ENCODE data around the gene ERICH3. TPM values are rescaled to one million over a fixed set of nuclear protein-coding genes. Genes with fewer than 3 reads are reported as not detected.

Gene ERICH3
- total RNA-seq (2014; rRNA removed; shearing (Covaris generic)) = not detected in 2 replicates

- no peak within 1 kb of the TSS for H3K27ac ChIP-seq
- H3K4me3 ChIP-seq = no peak within 1 kb of the TSS
- no peak for DNase-seq
- H3K27me3 ChIP-seq = no peaks in the 10 kb centered on the region; the same call in 1 of the 2 replicates
- H3K36me3 ChIP-seq = no peaks in the 10 kb centered on the region
- 0 out of 2 replicates have a peak, but pooled peaks cover 3% of the 10 kb centered on the region for H3K9me3 ChIP-seq (replicated peaks)
- H3K4me1 ChIP-seq = no peaks in the 10 kb centered on the region
Measured at GRCh38 chr1:74673351-74674111, at the start of gene ERICH3. TSS of gene ERICH3 (minus strand) at chr1:74673792. CDS start at chr1:74673519, 273 bp downstream.

DNA sequence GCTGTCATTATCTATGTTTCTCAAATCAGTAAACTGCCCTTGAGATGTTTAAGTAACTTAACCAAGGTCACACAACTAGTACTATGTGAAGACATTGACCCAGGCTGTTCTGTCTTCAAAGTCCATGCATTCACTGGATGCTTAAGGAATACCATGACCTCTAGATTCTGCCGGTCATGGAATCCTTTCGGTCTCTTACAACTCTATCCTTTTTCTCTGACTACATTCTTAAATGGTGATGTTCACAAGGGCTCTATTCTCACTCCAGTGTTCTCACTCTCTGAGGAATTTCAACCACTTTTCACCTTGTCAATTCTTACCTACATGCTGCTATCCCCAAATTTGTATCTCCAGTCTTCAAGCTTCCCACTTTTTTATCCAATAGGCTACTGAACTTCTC is 44.0 kb upstream of the ERICH3 start:
- H3K4me3 ChIP-seq = no peak overlapping the region
- H3K9me3 ChIP-seq (replicated peaks) = no peaks in the 10 kb centered on the region

GRCh38 chr1:74716822-74717221 is 43.2 kb upstream of the ERICH3 start:
- Histone ChIP-seq H3K4me3 (no peak overlapping the region), H3K27ac (no peak overlapping the region), H3K9me3 (replicated peaks) (no peaks in the 10 kb centered on the region), H3K36me3 (peaks cover 2% of the 10 kb centered on the region; the same call in 1 of the 2 replicates), H3K27me3 (no peaks in the 10 kb centered on the region), H3K4me1 (no peaks in the 10 kb centered on the region)
- DNase-seq = no peak

More for the DNA sequence above, 44.0 kb upstream of the ERICH3 start:
- Histone ChIP-seq H3K4me1 (no peaks in the 10 kb centered on the region), H3K36me3 (peaks cover 2% of the 10 kb centered on the region; the same call in 1 of the 2 replicates), H3K27ac (no peak overlapping the region), H3K27me3 (no peaks in the 10 kb centered on the region)
- no peak for DNase-seq

DNA sequence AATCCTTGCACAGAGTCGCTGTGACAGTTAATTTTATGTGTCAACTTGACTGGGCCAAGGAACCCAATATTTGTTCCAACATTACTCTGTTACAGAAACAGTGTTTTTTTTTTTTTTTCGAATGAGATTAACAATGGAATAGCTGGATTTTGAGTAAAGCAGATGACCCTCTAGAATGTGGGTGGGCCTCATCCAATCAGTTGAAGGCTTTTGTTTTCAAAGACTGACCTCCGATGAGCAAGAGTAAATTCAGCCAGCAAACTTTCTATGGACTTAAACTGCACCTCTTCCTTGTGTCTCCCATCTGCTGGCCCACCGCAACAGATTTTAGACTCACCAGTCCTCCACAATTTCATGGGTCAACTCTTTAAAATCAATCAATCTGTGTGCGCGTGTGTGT is 42.2 kb upstream of the ERICH3 start:
- H3K27me3 ChIP-seq = no peaks in the 10 kb centered on the region
- H3K27ac ChIP-seq = no peak overlapping the region
- H3K36me3 ChIP-seq = peaks cover 2% of the 10 kb centered on the region; the same call in 1 of the 2 replicates
- no peaks in the 10 kb centered on the region for H3K4me1 ChIP-seq
- no peak overlapping the region for H3K4me3 ChIP-seq
- no peaks in the 10 kb centered on the region for H3K9me3 ChIP-seq (replicated peaks)
- no peak for DNase-seq

GRCh38 chr1:74715236-74715502 is 41.6 kb upstream of the ERICH3 start:
- Histone ChIP-seq H3K9me3 (replicated peaks) (no peaks in the 10 kb centered on the region), H3K36me3 (peaks cover 4% of the 10 kb centered on the region; the same call in 1 of the 2 replicates), H3K4me3 (no peak overlapping the region), H3K27me3 (no peaks in the 10 kb centered on the region), H3K4me1 (no peaks in the 10 kb centered on the region), H3K27ac (no peak overlapping the region)
- DNase-seq = no peak

DNA sequence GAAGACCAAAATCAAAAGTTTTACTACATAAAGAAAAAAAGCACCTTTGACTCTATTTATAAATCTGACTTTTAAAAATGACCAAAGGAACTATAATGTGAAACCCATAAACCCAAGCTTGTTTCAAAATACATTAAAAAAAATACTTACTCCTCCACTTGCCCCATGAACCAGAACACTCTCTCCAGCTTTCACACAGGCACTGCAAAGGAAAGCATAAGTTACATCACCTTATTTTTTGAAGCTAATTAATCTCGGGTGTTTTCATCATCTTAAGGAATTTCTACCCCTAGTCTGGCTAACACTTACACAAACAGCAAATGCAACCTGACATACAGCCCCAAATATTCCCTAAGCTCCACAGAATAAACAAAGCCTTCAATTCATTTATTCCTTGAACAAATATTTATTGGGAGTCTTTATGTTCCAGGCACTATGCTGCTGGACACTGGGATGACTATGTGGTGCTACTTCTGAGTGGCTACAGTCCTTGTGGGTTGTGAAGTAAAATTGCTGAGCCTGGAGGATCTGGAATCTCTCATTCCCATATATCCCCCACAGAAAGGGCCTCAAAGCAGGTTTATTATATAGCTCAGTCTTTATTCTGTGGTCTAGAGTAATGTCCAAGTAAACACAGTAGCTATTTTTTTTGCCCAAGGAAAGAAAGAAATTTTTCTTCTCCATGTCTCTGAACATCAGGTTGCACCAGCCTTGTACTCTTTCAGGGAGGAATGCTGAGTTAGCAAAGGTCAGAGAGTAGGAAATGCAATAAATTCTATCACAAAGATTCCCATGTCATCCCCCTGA is 41.0 kb upstream of the ERICH3 start:
- DNase-seq = no peak
- H3K36me3 ChIP-seq = peaks cover 4% of the 10 kb centered on the region; the same call in 1 of the 2 replicates
- H3K4me3 ChIP-seq = no peak overlapping the region
- H3K9me3 ChIP-seq (replicated peaks) = no peaks in the 10 kb centered on the region
- no peaks in the 10 kb centered on the region for H3K4me1 ChIP-seq
- no peak overlapping the region for H3K27ac ChIP-seq
- H3K27me3 ChIP-seq = no peaks in the 10 kb centered on the region

DNA sequence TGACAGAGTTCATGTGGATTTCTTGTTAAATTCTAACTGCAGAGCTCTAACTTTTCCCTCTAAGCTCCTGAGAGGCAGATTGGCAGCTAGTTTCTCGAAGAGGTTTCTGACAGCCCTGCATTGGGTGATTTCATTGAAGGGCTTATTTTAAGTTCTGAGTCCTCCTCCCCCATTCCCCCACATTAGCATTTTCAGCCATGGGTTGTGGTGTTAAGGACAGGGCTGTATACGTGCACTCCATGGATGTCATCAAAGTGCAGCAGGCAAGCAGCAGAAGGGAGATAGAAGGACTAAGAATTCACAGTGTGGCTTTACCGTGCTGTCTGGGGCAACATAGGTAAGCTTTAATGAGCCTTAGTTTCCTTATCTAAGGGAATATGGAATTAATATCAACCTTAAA is 40.3 kb upstream of the ERICH3 start:
- Histone ChIP-seq H3K27ac (no peak overlapping the region), H3K4me1 (no peaks in the 10 kb centered on the region), H3K36me3 (0 out of 2 replicates have a peak, but pooled peaks cover 4% of the 10 kb centered on the region), H3K4me3 (no peak overlapping the region), H3K9me3 (replicated peaks) (no peaks in the 10 kb centered on the region), H3K27me3 (no peaks in the 10 kb centered on the region)
- no peak for DNase-seq

GRCh38 chr1:74712881-74713280 is 39.3 kb upstream of the ERICH3 start:
- Histone ChIP-seq H3K4me3 (no peak overlapping the region), H3K27ac (no peak overlapping the region), H3K4me1 (no peaks in the 10 kb centered on the region), H3K27me3 (no peaks in the 10 kb centered on the region), H3K9me3 (replicated peaks) (no peaks in the 10 kb centered on the region), H3K36me3 (0 out of 2 replicates have a peak, but pooled peaks cover 2% of the 10 kb centered on the region)
- DNase-seq = peak in 1 of 2 experiments; percentile 16

DNA sequence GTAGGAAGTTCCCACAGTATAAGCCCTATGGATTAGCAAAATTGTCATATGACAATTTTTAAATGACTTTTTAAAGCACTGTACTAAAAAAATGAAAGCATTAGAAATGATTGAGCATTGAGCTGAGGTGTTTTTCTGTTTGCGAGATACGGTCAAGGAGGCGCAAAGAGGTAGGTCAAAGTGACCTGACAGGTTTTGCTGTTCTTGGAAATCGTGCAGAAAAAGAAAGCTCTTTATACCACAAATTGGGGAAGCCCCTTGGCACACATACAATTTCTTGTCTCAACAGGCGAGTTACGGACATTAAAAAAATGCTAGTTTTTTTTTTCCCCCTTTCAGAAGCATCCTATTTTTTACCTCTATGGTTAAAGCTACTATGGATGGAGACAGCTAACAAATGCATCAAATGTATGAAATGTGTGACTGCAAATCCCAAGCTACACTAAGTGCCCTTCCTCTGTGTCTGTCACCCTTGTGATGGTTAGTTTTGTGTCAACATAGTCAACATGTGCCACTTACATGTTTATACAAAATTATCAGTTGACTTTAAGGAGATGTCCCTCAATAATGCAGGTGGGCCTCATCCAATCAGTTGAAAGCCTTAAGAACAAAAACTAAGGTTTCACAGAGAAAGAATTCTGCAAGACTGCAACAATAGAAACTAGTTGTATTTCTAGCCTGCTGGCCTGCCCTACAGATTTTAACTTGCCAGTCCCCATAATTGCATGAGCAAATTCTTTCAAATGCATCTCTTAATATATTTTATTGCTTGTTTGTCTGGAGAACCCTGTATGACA is 30.0 kb upstream of the ERICH3 start:
- DNase-seq = no peak
- Histone ChIP-seq H3K27me3 (no peaks in the 10 kb centered on the region), H3K9me3 (replicated peaks) (no peaks in the 10 kb centered on the region), H3K36me3 (peaks cover 2% of the 10 kb centered on the region; the same call in 1 of the 2 replicates), H3K4me1 (no peaks in the 10 kb centered on the region), H3K27ac (no peak overlapping the region), H3K4me3 (no peak overlapping the region)

- Histone ChIP-seq H3K4me3 (no peak overlapping the region), H3K9me3 (replicated peaks) (no peaks in the 10 kb centered on the region), H3K27ac (no peak overlapping the region), H3K27me3 (no peaks in the 10 kb centered on the region), H3K4me1 (no peaks in the 10 kb centered on the region), H3K36me3 (no peaks in the 10 kb centered on the region)
- no peak for DNase-seq
Measured at GRCh38 chr1:74699331-74699730, 25.7 kb upstream of the ERICH3 start.

GRCh38 chr1:74697832-74698231 is 24.2 kb upstream of the ERICH3 start:
- H3K4me1 ChIP-seq = no peaks in the 10 kb centered on the region
- H3K4me3 ChIP-seq = no peak overlapping the region
- no peaks in the 10 kb centered on the region for H3K36me3 ChIP-seq
- DNase-seq = no peak
- no peak overlapping the region for H3K27ac ChIP-seq
- no peaks in the 10 kb centered on the region for H3K9me3 ChIP-seq (replicated peaks)
- no peaks in the 10 kb centered on the region for H3K27me3 ChIP-seq

GRCh38 chr1:74693473-74693872 is 19.9 kb upstream of the ERICH3 start:
- DNase-seq = no peak
- Histone ChIP-seq H3K27ac (no peak overlapping the region), H3K9me3 (replicated peaks) (no peaks in the 10 kb centered on the region), H3K4me1 (no peaks in the 10 kb centered on the region), H3K36me3 (no peaks in the 10 kb centered on the region), H3K4me3 (no peak overlapping the region), H3K27me3 (no peaks in the 10 kb centered on the region)

- no peaks in the 10 kb centered on the region for H3K27me3 ChIP-seq
- H3K27ac ChIP-seq = no peak overlapping the region
- no peak overlapping the region for H3K4me3 ChIP-seq
- no peaks in the 10 kb centered on the region for H3K4me1 ChIP-seq
- no peaks in the 10 kb centered on the region for H3K9me3 ChIP-seq (replicated peaks)
- H3K36me3 ChIP-seq = no peaks in the 10 kb centered on the region
- DNase-seq = no peak
Measured at GRCh38 chr1:74690909-74691308, 17.3 kb upstream of the ERICH3 start.

- Histone ChIP-seq H3K36me3 (no peaks in the 10 kb centered on the region), H3K9me3 (replicated peaks) (no peaks in the 10 kb centered on the region), H3K4me3 (no peak overlapping the region), H3K4me1 (no peaks in the 10 kb centered on the region), H3K27me3 (no peaks in the 10 kb centered on the region), H3K27ac (no peak overlapping the region)
- no peak for DNase-seq
Measured at GRCh38 chr1:74690364-74690696, 16.7 kb upstream of the ERICH3 start.

Data from SJCRH30 (cell line).